BE2C (cell line): ENCODE data around the gene BRME1.

Experiments used
- DNase-seq: peaks from one replicate; pipeline ENCODE4 v3.0.0-alpha.2; 2020
- H3K27me3 ChIP-seq: fragments of 250-450 bp; sonication (Bioruptor Pico); 2 replicates; pipeline ENCODE4 v1.5.1; 2020; ENCODE audit warnings: mild to moderate bottlenecking
- H3K36me3 ChIP-seq: fragments of 250-450 bp; sonication (Bioruptor Pico); 2 replicates; pipeline ENCODE4 v1.5.1; 2020; ENCODE audit warnings: mild to moderate bottlenecking
- H3K4me1 ChIP-seq: fragments of 250-450 bp; sonication (Bioruptor Pico); 2 replicates; pipeline ENCODE4 v1.5.1; 2020
- H3K4me3 ChIP-seq: 2 replicates; pipeline ENCODE4 v1.5.1; 2011; ENCODE audit warnings: low read depth, low read length
- H3K9me3 ChIP-seq: fragments of 250-450 bp; sonication (Bioruptor Pico); 2 replicates; pipeline ENCODE4 v1.5.1; 2020
- TF ChIP-seq, protein P1 (sequence below): IDR thresholded peaks from 2 replicates; pipeline ENCODE4 v1.5.1; 2012; ENCODE audit warnings: mild to moderate bottlenecking, low read depth, low read length

BRME1 gene

DNA sequence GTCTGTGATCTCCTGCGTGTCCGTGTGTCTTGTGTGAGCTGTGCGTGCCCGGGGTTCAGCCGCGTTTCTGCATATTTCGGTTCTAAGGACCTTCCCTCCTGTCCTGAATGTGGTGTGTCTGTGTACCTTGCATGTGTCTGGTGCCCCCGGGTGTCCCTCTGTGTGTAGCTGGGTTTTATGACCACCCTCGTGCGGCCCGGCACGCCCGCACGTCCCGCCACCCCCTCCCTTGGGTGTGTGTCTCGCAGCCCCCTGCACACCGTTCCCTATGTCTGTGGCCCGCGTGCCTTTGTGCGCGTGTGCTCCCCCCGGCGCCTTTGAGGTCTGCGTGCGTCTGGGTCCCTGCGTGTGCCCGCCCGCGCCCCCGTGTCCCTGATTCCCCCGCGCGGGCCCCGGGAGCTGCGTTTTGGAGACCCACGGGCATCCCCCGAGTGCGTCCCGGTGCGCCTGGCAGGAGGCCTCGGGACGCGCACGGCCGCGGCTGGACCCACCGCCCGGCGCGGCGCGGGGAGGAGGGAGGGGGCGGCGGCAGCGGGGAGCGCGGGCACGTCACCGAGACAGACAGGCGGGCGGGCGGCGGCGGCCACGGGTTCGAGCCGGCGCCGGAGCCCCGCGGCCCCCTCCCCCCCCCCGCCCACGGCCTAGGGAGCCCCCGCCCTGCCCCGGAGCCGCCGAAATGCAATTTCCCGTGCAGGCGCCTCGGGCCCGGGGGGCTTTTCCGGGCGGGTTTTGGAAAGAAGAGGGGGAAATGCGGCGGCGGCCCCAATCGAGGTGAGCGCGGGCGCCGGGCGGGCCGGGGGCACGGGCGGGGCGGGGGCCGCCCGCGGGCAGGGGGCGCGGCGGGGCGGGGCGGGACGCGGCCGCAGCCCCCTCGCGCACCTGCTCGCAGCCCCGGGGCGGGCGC lies 41.0 kb downstream of the BRME1 start:
- Histone ChIP-seq H3K9me3 (no peaks in the 10 kb centered on the region), H3K4me3 (peak overlapping the region; percentile 48; the same call in 1 of the 2 replicates), H3K36me3 (no peaks in the 10 kb centered on the region), H3K27me3 (peaks cover 23% of the 10 kb centered on the region), H3K4me1 (peaks cover 8% of the 10 kb centered on the region)
- TF ChIP-seq, protein P1, sequence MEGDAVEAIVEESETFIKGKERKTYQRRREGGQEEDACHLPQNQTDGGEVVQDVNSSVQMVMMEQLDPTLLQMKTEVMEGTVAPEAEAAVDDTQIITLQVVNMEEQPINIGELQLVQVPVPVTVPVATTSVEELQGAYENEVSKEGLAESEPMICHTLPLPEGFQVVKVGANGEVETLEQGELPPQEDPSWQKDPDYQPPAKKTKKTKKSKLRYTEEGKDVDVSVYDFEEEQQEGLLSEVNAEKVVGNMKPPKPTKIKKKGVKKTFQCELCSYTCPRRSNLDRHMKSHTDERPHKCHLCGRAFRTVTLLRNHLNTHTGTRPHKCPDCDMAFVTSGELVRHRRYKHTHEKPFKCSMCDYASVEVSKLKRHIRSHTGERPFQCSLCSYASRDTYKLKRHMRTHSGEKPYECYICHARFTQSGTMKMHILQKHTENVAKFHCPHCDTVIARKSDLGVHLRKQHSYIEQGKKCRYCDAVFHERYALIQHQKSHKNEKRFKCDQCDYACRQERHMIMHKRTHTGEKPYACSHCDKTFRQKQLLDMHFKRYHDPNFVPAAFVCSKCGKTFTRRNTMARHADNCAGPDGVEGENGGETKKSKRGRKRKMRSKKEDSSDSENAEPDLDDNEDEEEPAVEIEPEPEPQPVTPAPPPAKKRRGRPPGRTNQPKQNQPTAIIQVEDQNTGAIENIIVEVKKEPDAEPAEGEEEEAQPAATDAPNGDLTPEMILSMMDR, result no peak
- no peak for DNase-seq

DNA sequence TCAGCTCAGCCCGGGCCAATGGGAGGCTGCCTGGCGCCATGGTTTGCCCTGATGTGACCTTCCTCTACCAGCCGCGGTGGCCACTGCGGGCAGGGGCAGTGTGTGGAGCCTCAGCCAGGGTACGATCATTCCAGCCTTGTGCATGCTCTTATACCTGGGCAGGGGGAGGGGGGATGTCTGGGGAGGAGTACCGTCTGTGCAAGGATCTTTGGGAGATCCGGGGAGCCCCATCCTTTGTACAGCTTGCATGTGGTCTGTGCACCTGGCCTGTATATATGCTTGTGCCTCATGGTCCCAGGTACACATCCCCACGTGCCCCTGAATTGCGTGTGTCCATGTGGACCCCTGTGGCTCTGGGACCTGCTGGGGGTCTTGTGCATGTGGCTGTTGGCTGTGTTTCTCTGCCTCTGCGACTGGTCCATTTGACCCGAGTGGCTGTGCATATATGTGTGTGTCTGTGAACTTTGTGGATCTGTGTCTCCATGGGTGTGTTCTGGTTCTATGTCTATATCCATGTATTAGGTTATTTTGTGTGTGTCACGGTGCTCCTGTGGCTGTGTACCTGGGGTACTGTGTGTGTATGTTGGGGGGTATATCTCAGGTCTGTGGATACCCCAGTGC lies 41.8 kb downstream of the BRME1 start:
- peaks cover 23% of the 10 kb centered on the region for H3K27me3 ChIP-seq
- H3K4me1 ChIP-seq, result peaks cover 8% of the 10 kb centered on the region
- H3K9me3 ChIP-seq, result no peaks in the 10 kb centered on the region
- no peak for DNase-seq
- H3K4me3 ChIP-seq, result no peak overlapping the region; the same call in 1 of the 2 replicates
- TF ChIP-seq, protein P1, result no peak
- no peaks in the 10 kb centered on the region for H3K36me3 ChIP-seq

DNA sequence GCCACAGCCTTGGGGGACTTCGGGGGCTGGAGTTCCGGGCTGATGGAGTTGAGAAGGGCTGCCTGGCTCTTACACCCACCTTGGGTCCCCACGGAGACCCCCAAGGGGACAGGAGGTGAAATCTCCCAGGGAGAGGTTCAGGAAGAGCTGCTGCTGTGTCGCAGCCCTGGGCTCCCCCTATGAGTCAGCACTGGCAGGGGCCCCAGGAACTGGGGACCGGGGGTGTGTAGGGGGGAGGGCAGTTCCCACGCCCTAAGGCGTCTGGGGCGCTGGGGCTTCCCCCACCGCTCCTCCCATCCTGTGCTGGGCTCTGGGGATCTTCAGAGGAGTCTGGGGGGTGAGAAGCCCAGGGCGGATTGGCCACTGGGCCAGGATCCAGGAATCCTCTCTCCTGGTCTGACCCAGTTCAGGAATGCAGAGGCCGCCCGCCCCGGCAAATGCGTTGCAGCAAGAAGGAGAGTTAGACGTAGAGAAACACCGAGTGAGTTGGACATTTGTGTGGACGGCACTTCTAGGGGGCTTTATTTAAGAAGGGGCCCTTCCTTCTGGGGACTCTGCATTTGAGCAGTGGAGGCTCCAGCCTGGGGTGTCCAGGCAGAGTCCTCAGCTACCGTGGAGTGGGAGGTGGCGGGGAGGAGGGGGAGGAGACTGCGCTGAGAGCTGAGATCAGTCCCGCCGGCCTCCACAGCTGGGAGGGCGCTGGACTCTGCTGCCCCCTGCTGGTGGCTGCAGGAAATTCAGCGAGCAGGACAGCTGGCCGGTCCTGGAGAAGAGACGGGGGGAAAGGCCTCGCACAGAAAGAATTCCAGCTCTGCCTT lies 44.0 kb downstream of the BRME1 start:
- peaks cover 8% of the 10 kb centered on the region for H3K4me1 ChIP-seq
- TF ChIP-seq, protein P1, result peak; percentile 87
- peak; percentile 87 for DNase-seq

DNA sequence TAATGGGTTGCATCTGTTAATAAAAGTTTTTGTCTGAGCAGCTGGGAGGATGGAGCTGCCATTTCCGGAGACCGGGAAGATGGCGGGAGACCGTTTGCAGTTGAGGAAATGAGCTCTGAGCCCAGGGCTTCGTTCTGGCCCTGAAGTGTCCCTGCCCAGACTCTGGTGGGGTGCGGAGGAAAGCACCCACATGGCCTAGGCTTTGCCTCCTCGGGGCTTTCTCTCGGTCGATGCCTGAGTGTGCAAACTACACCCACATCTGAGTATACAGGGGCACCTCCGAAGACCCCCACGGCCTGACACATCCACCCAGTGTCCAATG lies 44.6 kb downstream of the BRME1 start:
- H3K27me3 ChIP-seq, result peaks cover 17% of the 10 kb centered on the region
- DNase-seq, result no peak
- H3K4me1 ChIP-seq, result peaks cover 8% of the 10 kb centered on the region
- TF ChIP-seq, protein P1, result no peak
- H3K36me3 ChIP-seq, result no peaks in the 10 kb centered on the region
- H3K9me3 ChIP-seq, result no peaks in the 10 kb centered on the region
- H3K4me3 ChIP-seq, result no peak overlapping the region

More for the DNA sequence above, 44.0 kb downstream of the BRME1 start:
- Histone ChIP-seq H3K27me3 (peaks cover 23% of the 10 kb centered on the region), H3K9me3 (no peaks in the 10 kb centered on the region), H3K4me3 (peak overlapping the region; percentile 63), H3K36me3 (no peaks in the 10 kb centered on the region)

DNA sequence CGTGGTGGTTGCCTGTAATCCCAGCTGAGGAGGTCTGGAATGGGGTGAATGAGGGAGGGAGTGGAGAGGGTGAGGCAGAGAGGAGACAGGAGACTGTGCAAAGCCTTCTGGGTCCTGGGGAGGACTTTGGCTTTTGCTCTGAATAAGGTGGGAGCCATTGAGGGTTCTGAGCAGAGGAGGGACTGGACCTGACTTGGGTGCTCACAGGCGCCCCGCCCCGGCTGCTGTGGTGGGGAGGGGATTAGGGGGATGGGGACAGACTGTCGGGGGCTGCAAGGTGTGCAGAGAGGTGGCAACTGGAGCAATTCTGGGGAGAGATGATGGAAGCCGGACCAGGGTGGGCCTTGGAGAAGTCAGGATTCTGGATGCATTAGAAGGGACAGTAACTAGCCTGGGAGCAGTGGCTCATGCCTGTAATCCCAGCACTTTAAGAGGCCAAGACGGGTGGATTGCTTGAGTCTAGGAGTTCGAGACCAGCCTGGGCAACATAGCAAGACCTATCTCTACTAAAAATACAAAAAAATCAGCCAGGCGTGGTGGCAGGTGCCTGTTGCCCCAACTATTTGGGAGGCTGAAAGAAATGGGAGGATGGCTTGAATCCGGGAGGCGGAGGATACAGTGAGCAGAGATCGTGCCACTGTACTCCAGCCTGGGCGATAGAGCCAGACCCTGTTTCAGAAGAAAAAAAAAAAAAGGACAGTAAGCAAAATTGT lies 45.1 kb downstream of the BRME1 start:
- Histone ChIP-seq H3K27me3 (peaks cover 12% of the 10 kb centered on the region), H3K9me3 (no peaks in the 10 kb centered on the region), H3K36me3 (no peaks in the 10 kb centered on the region), H3K4me3 (no peak overlapping the region), H3K4me1 (peaks cover 8% of the 10 kb centered on the region)
- TF ChIP-seq, protein P1, result no peak
- DNase-seq, result no peak
